Lower lobe of right lung (tissue), 2 donors: Measurements from ENCODE around the gene P2RY4. TPM values are rescaled to one million over a fixed set of nuclear protein-coding genes. Genes with fewer than 3 reads are reported as not detected.
"Not testable (repeated sequence)": the region's sequence is repeated elsewhere in the genome, so short reads cannot be mapped to it uniquely, and the experiment has no call there.

ENCODE experiments used
- ATAC-seq, 2 donors: fragments of 200-7000 bp; cut with Tn5 transposase; one replicate each; pipeline ENCODE4 v1.9.1; 2020 to 2022; ENCODE audit warnings: mild to moderate bottlenecking in 2 of 2, moderate library complexity in 2 of 2
- DNase-seq: peaks from one replicate; pipeline ENCODE4 v3.0.0-alpha.2; 2020
- H3K27ac ChIP-seq: fragments of 200-600 bp; one replicate; pipeline ENCODE4 v1.8.0; 2022
- H3K27me3 ChIP-seq: fragments of 200-600 bp; one replicate; pipeline ENCODE4 v1.8.0; 2022; ENCODE audit warnings: low read depth
- H3K36me3 ChIP-seq: fragments of 200-600 bp; one replicate; pipeline ENCODE4 v1.8.0; 2022; ENCODE audit warnings: mild to moderate bottlenecking
- H3K4me1 ChIP-seq: fragments of 200-600 bp; one replicate; pipeline ENCODE4 v1.8.0; 2022
- H3K4me3 ChIP-seq: fragments of 200-600 bp; one replicate; pipeline ENCODE4 v1.8.0; 2022; ENCODE audit warnings: mild to moderate bottlenecking
- H3K9me3 ChIP-seq: fragments of 200-600 bp; one replicate; pipeline ENCODE4 v1.8.0; 2022
- intact Hi-C: fragments of 100-400 bp; cut with DNase I; formaldehyde crosslinking; loops from one replicate; pipeline ENCODE4 v1.11.0; 2022
- total RNA-seq: library from RNA; stranded (reverse); fragmentation: NEBNext Ultra II Directional; extraction: Animal tissue kit (Norgen Biotek cat#: 25700); gene quantifications from one replicate; pipeline ENCODE4 v1.2.1, GENCODE V29; 2021
- TF ChIP-seq, protein P1 (sequence below): fragments of 200-600 bp; IDR thresholded peaks from one replicate; pipeline ENCODE4 v1.8.0; 2022; ENCODE audit warnings: antibody characterized with exemption, mild to moderate bottlenecking
- donor health status: DM: no; HTN: yes; CAD: no; lungs with severe emphysema.

P2RY4 gene
- total RNA-seq, 1 donor from 2014 or later: 0.38 TPM

DNA sequence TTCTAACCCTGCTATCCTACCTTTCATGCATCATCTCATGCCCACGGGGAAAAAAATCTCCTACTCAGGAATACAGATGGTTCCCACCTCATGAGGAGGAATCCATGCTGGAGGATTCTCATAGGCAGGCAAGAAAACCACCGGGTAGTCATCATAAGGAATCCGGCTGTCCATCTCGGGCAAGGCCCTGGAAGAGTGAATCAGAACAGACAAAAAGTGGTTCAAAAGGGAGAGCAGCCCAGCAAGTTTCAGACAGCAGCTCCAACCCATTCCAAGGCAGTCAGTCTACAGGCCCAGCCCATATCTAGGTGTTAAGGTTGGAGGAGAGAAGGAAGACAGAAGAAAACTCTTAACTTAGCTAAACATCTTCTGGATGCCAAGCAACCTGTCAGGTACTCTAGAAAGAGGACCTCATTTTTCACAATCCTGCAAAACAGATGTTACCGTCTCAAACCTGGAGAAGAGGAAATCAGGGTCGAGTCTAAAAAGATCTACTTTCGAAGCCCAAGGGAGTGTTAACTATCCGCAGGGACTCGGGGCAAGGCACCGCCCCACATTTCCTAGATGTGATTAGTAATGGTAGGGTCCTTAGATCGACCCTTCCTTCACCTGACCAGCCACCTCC lies 29.3 kb upstream of the P2RY4 start:
- Histone ChIP-seq H3K27ac (peak overlapping the region; percentile 72), H3K4me1 (peaks cover 13% of the 10 kb centered on the region), H3K4me3 (peak overlapping the region; percentile 62), H3K36me3 (peaks cover 21% of the 10 kb centered on the region), H3K9me3 (no peaks in the 10 kb centered on the region), H3K27me3 (no peaks in the 10 kb centered on the region)
- intact Hi-C loops: no loop called here
- DNase-seq: no peak
- TF ChIP-seq, protein P1, sequence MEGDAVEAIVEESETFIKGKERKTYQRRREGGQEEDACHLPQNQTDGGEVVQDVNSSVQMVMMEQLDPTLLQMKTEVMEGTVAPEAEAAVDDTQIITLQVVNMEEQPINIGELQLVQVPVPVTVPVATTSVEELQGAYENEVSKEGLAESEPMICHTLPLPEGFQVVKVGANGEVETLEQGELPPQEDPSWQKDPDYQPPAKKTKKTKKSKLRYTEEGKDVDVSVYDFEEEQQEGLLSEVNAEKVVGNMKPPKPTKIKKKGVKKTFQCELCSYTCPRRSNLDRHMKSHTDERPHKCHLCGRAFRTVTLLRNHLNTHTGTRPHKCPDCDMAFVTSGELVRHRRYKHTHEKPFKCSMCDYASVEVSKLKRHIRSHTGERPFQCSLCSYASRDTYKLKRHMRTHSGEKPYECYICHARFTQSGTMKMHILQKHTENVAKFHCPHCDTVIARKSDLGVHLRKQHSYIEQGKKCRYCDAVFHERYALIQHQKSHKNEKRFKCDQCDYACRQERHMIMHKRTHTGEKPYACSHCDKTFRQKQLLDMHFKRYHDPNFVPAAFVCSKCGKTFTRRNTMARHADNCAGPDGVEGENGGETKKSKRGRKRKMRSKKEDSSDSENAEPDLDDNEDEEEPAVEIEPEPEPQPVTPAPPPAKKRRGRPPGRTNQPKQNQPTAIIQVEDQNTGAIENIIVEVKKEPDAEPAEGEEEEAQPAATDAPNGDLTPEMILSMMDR: no peak
- no peak for ATAC-seq

DNA sequence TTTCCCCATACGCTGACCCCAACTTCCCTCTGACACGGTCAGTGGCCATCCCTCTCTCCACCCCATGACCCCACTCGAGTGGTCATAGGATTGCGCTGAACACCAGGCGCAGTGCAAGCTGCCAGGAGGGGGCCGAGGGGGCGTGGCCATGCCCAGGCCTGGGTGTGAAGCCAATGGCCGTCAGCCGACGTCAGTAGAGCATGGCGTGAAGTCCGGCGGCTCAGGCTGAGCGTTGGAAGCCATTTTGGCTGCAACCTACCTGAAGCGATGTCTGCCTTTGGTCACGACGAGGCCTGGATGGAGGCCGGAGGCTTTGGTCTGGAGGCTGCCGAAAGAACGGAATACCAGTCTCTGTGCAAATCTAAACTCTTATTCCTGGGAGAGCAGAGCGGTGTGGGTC lies 21.9 kb upstream of the P2RY4 start, which contains the start of gene RAB41:
TSS of gene RAB41 (plus strand) at position 222 of the 400 bp plus-strand sequence. CDS start at position 268, 46 bp downstream.
- H3K27me3 ChIP-seq: no peaks in the 10 kb centered on the region
- intact Hi-C loops: no loop called here
- ATAC-seq (no peak), DNase-seq (no peak)
- H3K4me1 ChIP-seq: no peaks in the 10 kb centered on the region
- H3K4me3 ChIP-seq: no peak within 1 kb of the TSS
- peaks cover 10% of the 10 kb centered on the region for H3K36me3 ChIP-seq
- H3K27ac ChIP-seq: no peak within 1 kb of the TSS
- H3K9me3 ChIP-seq: no peaks in the 10 kb centered on the region
- TF ChIP-seq, protein P1: no peak

DNA sequence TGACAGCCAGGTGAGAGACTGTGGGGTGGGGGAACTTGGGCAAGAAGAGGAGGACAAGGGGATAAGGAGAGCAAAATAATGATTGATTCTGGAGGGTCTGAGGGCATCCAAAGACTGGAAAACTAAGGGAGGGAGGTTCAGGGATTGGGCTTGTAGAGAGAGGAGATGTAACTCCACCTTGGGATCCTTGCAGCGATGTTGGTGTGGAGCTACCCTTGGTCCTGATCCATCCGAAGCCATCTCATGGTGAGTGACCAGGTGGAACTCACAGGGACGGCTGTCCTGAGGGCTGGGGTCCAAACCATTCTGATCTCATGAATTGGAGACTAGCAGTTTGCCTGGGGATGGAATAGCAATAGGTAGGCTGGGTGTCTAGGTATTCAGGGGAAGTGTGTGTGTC lies 20.6 kb upstream of the P2RY4 start:
- ATAC-seq (no peak), DNase-seq (no peak)
- TF ChIP-seq, protein P1: no peak
- Histone ChIP-seq H3K27ac (no peak overlapping the region), H3K9me3 (no peaks in the 10 kb centered on the region), H3K27me3 (no peaks in the 10 kb centered on the region), H3K36me3 (no peaks in the 10 kb centered on the region), H3K4me1 (no peaks in the 10 kb centered on the region), H3K4me3 (no peak overlapping the region)
- intact Hi-C loops: no loop called here

DNA sequence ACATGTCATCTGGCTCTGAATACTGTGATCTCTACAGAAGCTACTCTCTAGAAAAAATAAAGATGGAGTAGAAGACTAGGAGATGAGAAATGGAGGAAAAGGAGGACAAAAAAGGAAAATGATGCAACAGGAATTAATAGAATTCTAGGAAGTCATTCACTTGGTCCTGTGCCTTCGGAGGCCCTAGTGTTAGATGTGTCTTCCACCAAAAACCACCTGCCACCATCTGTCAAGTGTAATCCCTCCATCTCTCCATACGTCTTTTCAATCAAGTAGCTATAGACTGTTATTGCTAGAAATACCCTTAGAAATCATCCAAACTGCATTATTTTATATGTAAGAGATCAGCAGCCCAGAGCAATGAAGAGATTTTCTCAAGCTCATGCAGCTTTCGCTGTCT lies 19.1 kb upstream of the P2RY4 start:
- no peaks in the 10 kb centered on the region for H3K9me3 ChIP-seq
- TF ChIP-seq, protein P1: no peak
- intact Hi-C loops: no loop called here
- no peak overlapping the region for H3K27ac ChIP-seq
- no peaks in the 10 kb centered on the region for H3K4me1 ChIP-seq
- ATAC-seq (no peak), DNase-seq (no peak)
- H3K36me3 ChIP-seq: no peaks in the 10 kb centered on the region
- no peak overlapping the region for H3K4me3 ChIP-seq
- H3K27me3 ChIP-seq: no peaks in the 10 kb centered on the region

DNA sequence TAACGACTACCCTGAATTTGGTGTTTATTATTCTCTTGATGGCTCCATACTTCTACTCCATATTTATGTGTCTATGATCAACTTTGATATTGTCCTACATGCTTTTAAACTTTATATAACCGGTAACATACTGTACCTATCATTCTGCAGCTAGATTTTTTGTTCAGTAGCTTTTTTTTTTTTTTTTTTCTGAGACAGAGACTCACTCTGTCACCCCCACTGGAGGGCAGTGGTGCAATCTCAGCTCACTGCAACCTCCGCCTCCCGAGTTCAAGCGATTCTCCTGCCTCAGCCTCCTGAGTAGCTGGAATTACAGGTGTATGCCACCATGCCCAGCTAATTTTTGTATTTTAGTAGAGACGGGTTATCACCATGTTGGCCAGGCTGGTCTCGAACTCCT lies 14.0 kb upstream of the P2RY4 start:
- H3K9me3 ChIP-seq, H3K27ac ChIP-seq, intact Hi-C loops, H3K4me3 ChIP-seq, H3K4me1 ChIP-seq, ATAC-seq, DNase-seq, H3K27me3 ChIP-seq, H3K36me3 ChIP-seq: not testable (repeated sequence)

DNA sequence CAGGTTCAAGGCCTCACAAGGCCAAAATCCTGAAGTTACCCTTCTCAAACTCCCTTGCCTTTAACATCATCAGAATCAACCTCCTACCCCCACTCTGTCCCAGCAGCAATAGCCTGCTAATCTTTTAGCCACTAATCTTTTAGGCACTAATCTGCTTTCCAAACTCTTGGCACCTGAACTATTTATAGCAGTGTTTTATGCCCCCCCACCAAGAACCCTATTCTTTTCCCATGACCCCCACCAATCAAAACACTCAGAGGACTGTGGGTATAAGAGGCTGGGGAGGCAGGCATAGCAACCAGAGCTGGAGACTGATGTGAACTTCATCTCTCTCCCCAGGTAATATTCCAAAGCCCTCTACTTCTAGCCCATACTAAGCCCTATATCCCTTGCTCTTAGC lies 8.0 kb upstream of the P2RY4 start, which contains the start of gene ARR3:
TSS of gene ARR3 (plus strand) at position 301 of the 400 bp plus-strand sequence. CDS start 1,052 bp downstream, outside the sequence.
- Histone ChIP-seq H3K27ac (no peak within 1 kb of the TSS), H3K4me3 (no peak within 1 kb of the TSS)
- intact Hi-C loops: no loop called here

More for the DNA sequence above, 8.0 kb upstream of the P2RY4 start, which contains the start of gene ARR3:
- H3K36me3 ChIP-seq: no peaks in the 10 kb centered on the region
- H3K27me3 ChIP-seq: no peaks in the 10 kb centered on the region
- ATAC-seq (no peak), DNase-seq (no peak)
- H3K4me1 ChIP-seq: no peaks in the 10 kb centered on the region
- no peaks in the 10 kb centered on the region for H3K9me3 ChIP-seq
- TF ChIP-seq, protein P1: no peak
